GM23338 (cell line): ENCODE measurements around the gene SSNA1. TPM values are rescaled to one million over a fixed set of nuclear protein-coding genes. Genes with fewer than 3 reads are reported as not detected.

Experiments
- ATAC-seq: fragments of 200-7000 bp; cut with Tn5 transposase; 3 replicates; pipeline ENCODE4 v1.9.1; 2020
- DNase-seq: peaks from one replicate; pipeline ENCODE4 v3.0.0-alpha.2; 2015; ENCODE audit warnings: low spot score
- H2AFZ ChIP-seq: fragments of 200-600 bp; sonication (generic); 2 replicates; pipeline ENCODE4 v1.8.0; 2016; ENCODE audit warnings: antibody characterized with exemption, mild to moderate bottlenecking, moderate library complexity
- H3F3A ChIP-seq: fragments of 200-600 bp; sonication (generic); replicated peaks from 2 replicates; pipeline ENCODE4 v1.8.0; 2017; ENCODE audit warnings: antibody characterized with exemption, mixed run types, low read depth
- H3K27ac ChIP-seq: fragments of 200-600 bp; sonication (generic); 2 replicates; pipeline ENCODE4 v1.6.1; 2016; ENCODE audit warnings: low read depth
- H3K27me3 ChIP-seq: fragments of 200-600 bp; sonication (generic); 2 replicates; pipeline ENCODE4 v1.8.0; 2016; ENCODE audit warnings: mild to moderate bottlenecking, mixed run types, moderate library complexity; ENCODE audit not compliant: insufficient read depth
- H3K36me3 ChIP-seq: fragments of 200-600 bp; sonication (generic); 2 replicates; pipeline ENCODE4 v1.8.0; 2016; ENCODE audit warnings: mild to moderate bottlenecking; ENCODE audit not compliant: insufficient read depth
- H3K4me1 ChIP-seq: fragments of 200-600 bp; sonication (generic); 2 replicates; pipeline ENCODE4 v1.8.0; 2016; ENCODE audit warnings: mild to moderate bottlenecking, moderate library complexity; ENCODE audit not compliant: insufficient read depth
- H3K4me2 ChIP-seq: fragments of 200-600 bp; sonication (generic); 2 replicates; pipeline ENCODE4 v1.7.1; 2017; ENCODE audit warnings: mixed run types
- H3K4me3 ChIP-seq: fragments of 200-600 bp; sonication (generic); 2 replicates; pipeline ENCODE4 v1.6.1; 2016; ENCODE audit warnings: mixed run types
- H3K79me2 ChIP-seq: fragments of 200-600 bp; sonication (generic); replicated peaks from 2 replicates; pipeline ENCODE4 v1.8.0; 2017; ENCODE audit warnings: mild to moderate bottlenecking; ENCODE audit not compliant: insufficient read depth
- H3K9me2 ChIP-seq: fragments of 200-600 bp; sonication (generic); 2 replicates; pipeline ENCODE4 v1.8.0; 2017; ENCODE audit not compliant: insufficient read depth
- H4K20me1 ChIP-seq: fragments of 200-600 bp; sonication (generic); replicated peaks from 2 replicates; pipeline ENCODE4 v1.8.0; 2017; ENCODE audit warnings: mild to moderate bottlenecking; ENCODE audit not compliant: insufficient read depth
- H3K27ac Mint-ChIP-seq: 2 replicates; pipeline ENCODE4 v1.8.0; 2020; ENCODE audit warnings: inconsistent platforms, mild to moderate bottlenecking, moderate library complexity, mixed read lengths
- H3K27me3 Mint-ChIP-seq: 3 replicates; pipeline ENCODE4 v1.8.0; 2022; ENCODE audit warnings: low read depth, mild to moderate bottlenecking, moderate library complexity, mixed read lengths, inconsistent platforms; ENCODE audit not compliant: insufficient read depth, poor library complexity
- H3K36me3 Mint-ChIP-seq: 3 replicates; pipeline ENCODE4 v1.8.0; 2021; ENCODE audit warnings: low read depth, mild to moderate bottlenecking, inconsistent platforms, moderate library complexity, mixed read lengths
- H3K4me1 Mint-ChIP-seq: 3 replicates; pipeline ENCODE4 v1.8.0; 2020; ENCODE audit warnings: mild to moderate bottlenecking, inconsistent platforms, mixed read lengths
- H3K4me3 Mint-ChIP-seq: 3 replicates; pipeline ENCODE4 v1.8.0; 2021; ENCODE audit warnings: moderate library complexity, mild to moderate bottlenecking, inconsistent platforms, mixed read lengths
- H3K9me3 Mint-ChIP-seq: 3 replicates; pipeline ENCODE4 v1.8.0; 2020; ENCODE audit warnings: moderate library complexity, mild to moderate bottlenecking, inconsistent platforms, mixed read lengths
- EZH2phosphoT487 ChIP-seq: fragments of 200-600 bp; sonication (generic); IDR thresholded peaks from one replicate; pipeline ENCODE4 v1.8.1; 2018; ENCODE audit warnings: antibody characterized with exemption; ENCODE audit not compliant: unreplicated experiment
- JUNB ChIP-seq: IDR thresholded peaks from one replicate; pipeline ENCODE4 v1.6.1; 2016; ENCODE audit warnings: antibody characterized with exemption; ENCODE audit not compliant: unreplicated experiment
- NANOG ChIP-seq: IDR thresholded peaks from 2 replicates; pipeline ENCODE4 v1.6.1; 2016; ENCODE audit warnings: antibody characterized with exemption, borderline replicate concordance
- REST ChIP-seq: IDR thresholded peaks from one replicate; pipeline ENCODE4 v1.6.1; 2018; ENCODE audit warnings: antibody characterized with exemption; ENCODE audit not compliant: unreplicated experiment
- STAT1 ChIP-seq: IDR thresholded peaks from one replicate; pipeline ENCODE4 v1.6.1; 2016; ENCODE audit warnings: antibody characterized with exemption; ENCODE audit not compliant: unreplicated experiment
- ZNF462 ChIP-seq: fragments of 250-450 bp; sonication (Bioruptor Pico); IDR thresholded peaks from 2 replicates; pipeline ENCODE4 v1.5.0; 2020; ENCODE audit warnings: mild to moderate bottlenecking, moderate library complexity
- polyA plus RNA-seq: library from polyadenylated mRNA; unstranded; fragments of >200 nt; fragmentation: Nextera tagmentation; extraction: Ambion mirVana; gene quantifications from 2 replicates; pipeline ENCODE4 v1.2.1, GENCODE V29; 2016
- total RNA-seq: library from RNA; depleted of rRNA; stranded (reverse); fragments of >200 nt; shearing (Covaris generic); gene quantifications from 2 replicates; pipeline ENCODE4 v1.2.3, GENCODE V29; 2014

SSNA1 gene
- total and polyA plus RNA-seq, 2 experiments from 2014 or later, result 132 to 154 TPM

GRCh38 chr9:137201205-137201868, 12.9 kb downstream of the SSNA1 start (continued):
- TF ChIP-seq ZNF462 (CRISPR knock-in tag) (no peak), STAT1 (no peak), NANOG (no peak), REST (no peak)

- H3K27me3 Mint-ChIP-seq, result peaks cover 22% of the 10 kb centered on the region
- peaks cover 15% of the 10 kb centered on the region for H3K36me3 Mint-ChIP-seq
- Histone ChIP-seq H3K36me3 (no peaks in the 10 kb centered on the region), H3K79me2 (peaks cover 60% of the 10 kb centered on the region), H3K9me2 (no peaks in the 10 kb centered on the region), H3K27ac (no peak overlapping the region), H4K20me1 (peaks cover 14% of the 10 kb centered on the region), H3K4me2 (no peak overlapping the region), H2AFZ (no peak overlapping the region), H3K4me1 (peaks cover 30% of the 10 kb centered on the region), H3F3A (peaks cover 21% of the 10 kb centered on the region; the same call in 1 of the 2 replicates), H3K4me3 (no peak overlapping the region), H3K27me3 (no peaks in the 10 kb centered on the region)
- ATAC-seq (no peak), DNase-seq (no peak)
- no peaks in the 10 kb centered on the region for H3K9me3 Mint-ChIP-seq
- no peak overlapping the region for H3K4me3 Mint-ChIP-seq
- H3K4me1 Mint-ChIP-seq, result peaks cover 39% of the 10 kb centered on the region
- H3K27ac Mint-ChIP-seq, result no peak overlapping the region
- TF ChIP-seq ZNF462 (CRISPR knock-in tag) (no peak), JUNB (no peak), EZH2phosphoT487 (no peak)
These were observed 14.5 kb downstream of the SSNA1 start for GRCh38 chr9:137202966-137203365.
